K562 (cell line): ENCODE data around the gene PTPRC. TPM values are rescaled to one million over a fixed set of nuclear protein-coding genes. Genes with fewer than 3 reads are reported as not detected.

Experiments used
- ATAC-seq: fragments of 200-7000 bp; cut with Tn5 transposase; 3 replicates; pipeline ENCODE4 v1.9.1; 2020; ENCODE audit warnings: moderate library complexity
- BruUV-seq: library from RNA; stranded (reverse); fragments of 400-500 nt; replicated peaks from 2 replicates; lab custom pipeline; 2021; lab: Mats Ljungman, UMichigan
- CTCF ChIA-PET: fragments of 300-600 bp; formaldehyde crosslinking; extraction: SDS; loops from one replicate; lab custom pipeline; 2021; ENCODE audit warnings: low intra/inter-chr PET ratio; lab: Yijun Ruan, JAX
- POLR2A ChIA-PET: fragments of 300-600, 350-650 bp; sonication (Branson Sonifier 250); formaldehyde crosslinking; extraction: SDS; loops from one replicate; lab custom pipeline; 2021; ENCODE audit warnings: antibody characterized with exemption, inconsistent platforms; lab: Yijun Ruan, JAX
- DNase-seq, 4 experiments: peaks; one replicate each; pipeline versions ENCODE4 v3.0.0 to v3.0.0-alpha.2; 2011 to 2018; ENCODE audit warnings: low spot score in 3 of 4, mixed read lengths in 3 of 4; ENCODE audit errors: extremely low read depth in 1 of 4
- FAIRE-seq: peaks from 2 replicates; lab custom pipeline; 2011; peaks lifted over from hg19 to GRCh38; lab: Jason Lieb, UNC
- H2AFZ ChIP-seq: 2 replicates; pipeline ENCODE4 v1.6.0; 2011; ENCODE audit warnings: low read depth, low read length, control low read depth, inconsistent platforms
- H3K27ac ChIP-seq: fragments of 200-600 bp; 3 replicates; pipeline ENCODE4 v1.8.0; 2011; ENCODE audit warnings: low read depth, mild to moderate bottlenecking, control low read depth, inconsistent platforms, low read length, moderate library complexity, mixed read lengths; ENCODE audit errors: extremely low read depth
- H3K27me3 ChIP-seq, 2 experiments: fragments of 300-600 bp in 1 of 2; 2 replicates in 1 of 2; 3 replicates in 1 of 2; pipeline versions ENCODE4 v1.6.0 to v1.8.0; 2011; ENCODE audit warnings: inconsistent platforms in 2 of 2, low read length in 2 of 2, mild to moderate bottlenecking in 1 of 2, mixed read lengths in 1 of 2, moderate library complexity in 1 of 2; ENCODE audit not compliant: control insufficient read depth in 2 of 2, insufficient read depth in 2 of 2
- H3K36me3 ChIP-seq: fragments of 300-600 bp; 3 replicates; pipeline ENCODE4 v1.8.0; 2011; ENCODE audit warnings: mild to moderate bottlenecking, low read length, inconsistent platforms; ENCODE audit not compliant: control insufficient read depth, insufficient read depth
- H3K4me1 ChIP-seq, 2 experiments: fragments of 200-600 bp in 1 of 2; replicated peaks in 1 of 2; 2 replicates in 1 of 2; 3 replicates in 1 of 2; pipeline versions ENCODE4 v1.5.1 to v1.8.0; 2011; ENCODE audit warnings: inconsistent platforms in 2 of 2, low read length in 2 of 2, mild to moderate bottlenecking in 1 of 2, mixed read lengths in 1 of 2, moderate library complexity in 1 of 2; ENCODE audit not compliant: control insufficient read depth in 2 of 2, insufficient read depth in 2 of 2
- H3K4me2 ChIP-seq: 2 replicates; pipeline ENCODE4 v1.6.1; 2011; ENCODE audit warnings: low read length, control low read depth, inconsistent platforms, mixed read lengths; ENCODE audit not compliant: insufficient read depth
- H3K4me3 ChIP-seq: fragments of 200-600 bp; sonication (generic), shearing (Covaris generic); 2 replicates; pipeline ENCODE4 v1.5.1; 2016; ENCODE audit warnings: control low read depth, inconsistent platforms
- H3K79me2 ChIP-seq: fragments of 200-600 bp; 3 replicates; pipeline ENCODE4 v1.8.0; 2011; ENCODE audit warnings: low read length, inconsistent platforms; ENCODE audit not compliant: control insufficient read depth, insufficient read depth
- H3K9ac ChIP-seq, 2 experiments: 2 replicates each; pipeline versions ENCODE4 v1.6.0 to v1.6.1; 2011; ENCODE audit warnings: low read depth in 2 of 2, low read length in 2 of 2, control low read depth in 1 of 2, inconsistent platforms in 1 of 2, mild to moderate bottlenecking in 1 of 2, mixed read lengths in 1 of 2; ENCODE audit not compliant: insufficient read depth in 1 of 2
- H3K9me1 ChIP-seq: one replicate; pipeline ENCODE4 v1.6.0; 2011; ENCODE audit warnings: inconsistent platforms, mild to moderate bottlenecking, low read length, moderate library complexity; ENCODE audit not compliant: control insufficient read depth, insufficient read depth
- H3K9me3 ChIP-seq: replicated peaks from 2 replicates; pipeline ENCODE4 v1.5.1; 2011; ENCODE audit warnings: low read depth, low read length, inconsistent platforms; ENCODE audit not compliant: control insufficient read depth, insufficient read depth
- H4K20me1 ChIP-seq: replicated peaks from 2 replicates; pipeline ENCODE4 v1.6.1; 2011; ENCODE audit warnings: low read length, inconsistent platforms, mixed read lengths; ENCODE audit not compliant: control insufficient read depth, insufficient read depth
- BCOR ChIP-seq: fragments of 450-650 bp; IDR thresholded peaks from 2 replicates; pipeline ENCODE4 v1.6.1; 2016
- CCNT2 ChIP-seq: IDR thresholded peaks from 2 replicates; pipeline ENCODE4 v1.6.1; 2011; ENCODE audit warnings: borderline replicate concordance, low read depth, mild to moderate bottlenecking, moderate library complexity, mixed read lengths, low read length; ENCODE audit not compliant: insufficient read length; ENCODE audit errors: extremely low read depth
- ESRRB ChIP-seq: fragments of 250-450 bp; sonication (Bioruptor Pico); IDR thresholded peaks from 2 replicates; pipeline ENCODE4 v1.5.0; 2020; ENCODE audit warnings: mild to moderate bottlenecking, moderate library complexity, borderline replicate concordance
- GTF2F1 ChIP-seq: IDR thresholded peaks from 2 replicates; pipeline ENCODE4 v1.6.1; 2011; ENCODE audit warnings: low read depth, low read length, improper control_type of control experiment
- POLR2H ChIP-seq: IDR thresholded peaks from 2 replicates; pipeline ENCODE4 v1.6.1; 2016; ENCODE audit warnings: missing genetic modification characterization, low read depth, mild to moderate bottlenecking, control low read depth, missing compliant biosample characterization, moderate library complexity
- ZC3H4 ChIP-seq: sonication (generic); formaldehyde crosslinking; IDR thresholded peaks from 2 replicates; pipeline ENCODE4 v1.9.0; 2021; ENCODE audit warnings: missing genetic modification reagents, borderline replicate concordance
- ZNF121 ChIP-seq: sonication (generic); formaldehyde crosslinking; conservative IDR thresholded peaks from 2 replicates; pipeline ENCODE4 v1.8.0; 2022; ENCODE audit warnings: missing genetic modification reagents
- ZNF217 ChIP-seq: sonication (generic); formaldehyde crosslinking; IDR thresholded peaks from 2 replicates; pipeline ENCODE4 v1.8.0; 2022; ENCODE audit warnings: mild to moderate bottlenecking, missing genetic modification reagents
- ZNF707 ChIP-seq: fragments of 250-450 bp; sonication (Bioruptor Pico); conservative IDR thresholded peaks from 2 replicates; pipeline ENCODE4 v1.8.0; 2022; ENCODE audit warnings: inconsistent platforms, mild to moderate bottlenecking, moderate library complexity
- WGBS: fragments of 100-300 bp; shearing (Covaris generic); methylation state at CpG from one replicate; pipeline ENCODE4 v1.1.6; 2016; ENCODE audit warnings: low coverage, mixed read lengths; ENCODE audit not compliant: insufficient coverage; ENCODE audit errors: missing lambda C conversion rate; 5-methylcytosine and 5-hydroxymethylcytosine counted together
- in situ Hi-C: fragments of 300-500 bp; cut with MboI; formaldehyde crosslinking; loops from 4 replicates; pipeline ENCODE4 v1.15.0; 2018; ENCODE audit warnings: inconsistent platforms, mixed read lengths
- intact Hi-C: fragments of 100-400 bp; cut with micrococcal nuclease; formaldehyde crosslinking; loops from 2 replicates; pipeline ENCODE4 v1.14.2; 2022
- polyA plus RNA-seq, 8 experiments: library from polyadenylated mRNA; depleted of rRNA in 4 of 8; stranded (reverse) in 5 of 8; unstranded in 3 of 8; fragments of >200 nt; fragmentation: Nextera tagmentation in 2 of 8; fragmentation: Illumina TruSeq in 1 of 8; extraction: Ambion mirVana in 2 of 8; extraction: Trizol in 1 of 8; gene quantifications; 2 replicates each; pipeline versions ENCODE4 v1.2.1 to v1.2.3, GENCODE V29; 2011 to 2014; ENCODE audit warnings: inconsistent platforms in 1 of 8, missing spikeins in 1 of 8
- total RNA-seq, 7 experiments: library from RNA; depleted of rRNA in 6 of 7; stranded (reverse); fragments of >200 nt in 6 of 7; fragmentation: Illumina TruSeq in 2 of 7; extraction: Trizol in 2 of 7; gene quantifications; 2 replicates each; pipeline versions ENCODE4 v1.2.1 to v1.2.3, GENCODE V29; 2011 to 2021; ENCODE audit warnings: low replicate concordance in 1 of 7

Gene PTPRC
- total and polyA plus RNA-seq, 9 of the 15 experiments (the other 6 are each of a cell fraction or from before 2014, with no cell fraction given), result 7.1 to 107 (median 62.9) TPM

DNA sequence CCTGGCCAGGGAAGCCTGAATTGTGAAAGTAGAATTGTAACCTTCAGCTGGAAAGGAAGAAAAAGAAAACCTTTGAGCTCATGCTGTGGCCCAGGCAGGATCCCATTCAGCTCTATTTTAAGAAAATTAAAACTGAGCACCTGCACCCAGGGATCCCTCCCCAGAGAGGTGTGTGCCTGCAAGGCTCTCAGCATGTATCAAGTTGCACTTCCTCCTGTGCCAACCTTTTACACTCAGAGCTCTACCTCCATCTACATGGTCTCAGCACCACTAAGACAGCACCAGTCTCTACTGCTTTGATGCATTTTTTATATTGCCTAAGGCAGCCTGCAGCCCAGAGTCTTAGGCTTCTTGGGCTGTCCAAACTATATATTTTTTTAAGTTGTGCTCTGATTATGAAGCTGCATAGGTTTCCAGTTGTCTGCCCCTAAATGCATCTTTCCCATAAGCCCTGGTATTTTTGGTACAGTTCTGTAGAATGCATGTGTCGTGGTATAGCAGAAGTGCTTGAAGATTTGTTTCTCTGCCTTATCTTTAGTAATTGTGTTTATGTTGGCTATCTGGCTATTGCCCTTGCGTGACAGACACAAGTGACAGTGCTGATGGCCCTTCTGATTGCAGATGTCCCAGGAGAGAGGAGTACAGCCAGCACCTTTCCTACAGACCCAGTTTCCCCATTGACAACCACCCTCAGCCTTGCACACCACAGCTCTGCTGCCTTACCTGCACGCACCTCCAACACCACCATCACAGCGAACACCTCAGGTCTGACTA, 63.1 kb downstream of the PTPRC start:
- no peak overlapping the region for H3K9ac ChIP-seq
- no peak for TF ChIP-seq GTF2F1
- TF ChIP-seq ZNF707 (CRISPR knock-in tag), result no peak
- no peak for TF ChIP-seq POLR2H (tag)
- TF ChIP-seq ZNF217 (CRISPR knock-in tag), result no peak
- no peak for TF ChIP-seq ZC3H4
- TF ChIP-seq BCOR, result no peak
- TF ChIP-seq ZNF121 (CRISPR knock-in tag), result no peak
- TF ChIP-seq ESRRB (CRISPR knock-in tag), result no peak
- no peak for TF ChIP-seq CCNT2
- ATAC-seq (no peak), FAIRE-seq (no peak), DNase-seq (no peak)
- 36% methylated on average over 4 of the region's 4 CpGs for WGBS
- in situ Hi-C loops, result no loop called here
- peaks cover 27% of the 10 kb centered on the region; the same call in 2 of the 3 replicates for H3K36me3 ChIP-seq
- H2AFZ ChIP-seq, result no peak overlapping the region
- H3K27ac ChIP-seq, result no peak overlapping the region
- no TSS peak for BruUV-seq
- H3K4me2 ChIP-seq, result no peak overlapping the region
- ChIA-PET POLR2A (interaction anchor here (0.6 kb wide), 1 partner anchor 68 kb away, joined by 3 read pairs; no protein-coding TSS in a partner anchor), CTCF (no interaction called here)
- no peak overlapping the region for H3K4me3 ChIP-seq
- intact Hi-C loops, result no loop called here
- H3K27me3 ChIP-seq, result no peaks in the 10 kb centered on the region
- H4K20me1 ChIP-seq, result no peaks in the 10 kb centered on the region
- H3K79me2 ChIP-seq, result no peaks in the 10 kb centered on the region
- no peaks in the 10 kb centered on the region for H3K4me1 ChIP-seq
- no peaks in the 10 kb centered on the region for H3K9me3 ChIP-seq
- no peaks in the 10 kb centered on the region for H3K9me1 ChIP-seq
